NCI-H460 (cell line): ENCODE measurements around the gene KIAA1614. TPM values are rescaled to one million over a fixed set of nuclear protein-coding genes. Genes with fewer than 3 reads are reported as not detected.

Experiments used
- DNase-seq: peaks from one replicate; pipeline ENCODE4 v3.0.0-alpha.2; 2016; ENCODE audit warnings: low read depth; ENCODE audit errors: extremely low read depth
- polyA plus RNA-seq: library from polyadenylated mRNA; depleted of rRNA; stranded (reverse); fragments of >200 nt; gene quantifications from 2 replicates; pipeline ENCODE4 v1.2.3, GENCODE V29; 2014; cell fraction: nucleus; rRNA removed
- total RNA-seq: library from RNA; depleted of rRNA; stranded (reverse); fragments of >200 nt; shearing (Covaris generic); gene quantifications from 2 replicates; pipeline ENCODE4 v1.2.3, GENCODE V29; 2014; rRNA removed

KIAA1614 gene, protein sequence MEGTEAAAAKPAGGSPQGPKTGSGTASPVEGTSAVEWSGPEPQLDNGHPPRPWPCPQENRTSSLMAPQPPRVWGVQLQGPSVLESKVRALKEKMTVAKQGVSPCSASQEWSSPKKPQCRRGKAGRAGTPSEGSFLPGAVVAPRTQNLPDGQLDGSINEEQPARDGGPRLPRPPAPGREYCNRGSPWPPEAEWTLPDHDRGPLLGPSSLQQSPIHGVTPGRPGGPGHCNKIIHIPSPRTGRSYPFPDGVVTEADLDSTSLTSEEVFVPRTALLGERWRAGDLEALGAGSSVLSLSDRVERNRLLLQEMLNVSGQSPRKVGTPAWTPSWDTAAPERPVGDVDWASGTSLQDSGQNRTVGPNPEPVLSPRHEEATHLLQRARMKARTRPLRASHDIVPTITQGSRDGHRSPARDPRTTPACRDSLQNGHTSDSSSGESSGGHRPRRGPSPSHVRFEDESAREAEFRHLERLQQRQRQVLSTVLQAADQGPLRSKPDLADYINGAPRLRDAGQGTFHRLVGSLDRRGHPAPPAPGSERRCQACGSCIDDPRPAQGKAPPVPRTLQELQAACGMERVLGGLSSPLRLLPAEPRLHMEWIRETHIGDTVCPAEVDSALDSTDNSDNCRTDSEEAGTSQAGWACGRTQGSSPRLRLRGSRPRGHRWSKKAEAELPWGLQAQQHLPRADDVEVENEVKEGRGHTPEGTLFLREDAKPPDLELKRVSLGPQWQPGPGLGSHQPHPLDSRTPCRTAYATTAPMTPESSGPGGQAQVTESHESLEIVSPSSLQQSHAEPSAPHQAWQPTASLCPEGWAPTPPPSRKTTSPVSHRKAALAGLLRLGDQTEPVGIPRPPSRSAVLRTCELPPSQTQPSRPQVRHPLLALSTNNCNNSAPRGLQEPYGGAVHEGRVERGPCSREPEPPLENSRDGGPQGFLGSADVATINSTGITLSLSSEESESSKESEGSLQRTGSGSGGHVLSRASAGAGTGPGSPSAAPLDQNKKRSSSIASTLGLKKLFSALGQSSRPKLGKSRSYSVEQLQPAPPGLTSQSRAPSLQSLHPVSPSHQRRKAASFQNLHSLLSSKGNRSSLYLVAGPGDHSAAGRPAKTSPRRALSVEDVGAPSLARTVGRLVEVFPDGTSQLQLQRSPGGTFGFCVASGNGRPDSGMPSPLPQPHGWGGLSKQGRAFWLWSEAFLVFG
- 0.02 and 0.20 TPM in 2 replicates for total RNA-seq
- 0.91 and 1.8 TPM in 2 replicates for polyA plus RNA-seq

DNA sequence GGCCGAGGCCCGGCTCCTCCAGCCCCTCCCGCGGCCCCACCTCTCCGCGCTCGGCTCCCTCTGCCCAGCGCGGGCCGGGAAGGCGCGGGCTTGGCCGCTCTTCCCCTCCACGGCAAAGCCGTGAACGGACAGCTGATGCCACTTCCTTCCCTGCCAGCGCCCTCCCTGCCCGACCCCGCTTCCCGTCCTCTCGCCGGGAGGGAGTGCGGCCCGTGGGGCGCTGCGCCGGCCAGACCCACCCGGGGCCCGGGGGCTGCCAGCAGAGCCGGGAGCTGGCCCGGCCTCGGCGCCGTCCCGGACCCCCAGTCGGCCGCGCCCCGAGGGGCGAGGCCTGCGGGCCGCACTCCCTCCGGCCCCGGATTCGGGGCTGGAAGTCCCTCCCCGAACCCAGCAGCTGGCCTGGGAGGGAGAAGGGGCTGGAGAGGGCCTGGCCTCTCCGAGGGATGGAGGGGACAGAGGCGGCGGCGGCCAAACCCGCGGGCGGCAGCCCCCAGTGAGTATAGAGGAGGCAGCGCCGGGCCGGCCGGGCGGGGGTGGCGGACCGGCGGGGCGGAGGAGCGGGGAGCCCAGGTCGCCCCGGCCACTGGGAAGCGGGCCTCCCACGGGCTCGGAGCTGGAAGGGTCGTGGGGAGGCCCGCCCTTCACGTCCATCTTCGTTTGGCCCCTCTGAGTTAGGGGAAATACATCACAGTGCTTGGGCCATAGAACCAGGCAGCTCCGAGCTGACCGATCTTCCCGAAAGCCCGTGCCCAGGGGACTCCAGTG, at the start of gene KIAA1614:
Gene KIAA1614 (plus strand): TSS at position 97 of the 765 bp plus-strand sequence. CDS start 347 bp downstream, at position 444.
- DNase-seq: no peak

DNA sequence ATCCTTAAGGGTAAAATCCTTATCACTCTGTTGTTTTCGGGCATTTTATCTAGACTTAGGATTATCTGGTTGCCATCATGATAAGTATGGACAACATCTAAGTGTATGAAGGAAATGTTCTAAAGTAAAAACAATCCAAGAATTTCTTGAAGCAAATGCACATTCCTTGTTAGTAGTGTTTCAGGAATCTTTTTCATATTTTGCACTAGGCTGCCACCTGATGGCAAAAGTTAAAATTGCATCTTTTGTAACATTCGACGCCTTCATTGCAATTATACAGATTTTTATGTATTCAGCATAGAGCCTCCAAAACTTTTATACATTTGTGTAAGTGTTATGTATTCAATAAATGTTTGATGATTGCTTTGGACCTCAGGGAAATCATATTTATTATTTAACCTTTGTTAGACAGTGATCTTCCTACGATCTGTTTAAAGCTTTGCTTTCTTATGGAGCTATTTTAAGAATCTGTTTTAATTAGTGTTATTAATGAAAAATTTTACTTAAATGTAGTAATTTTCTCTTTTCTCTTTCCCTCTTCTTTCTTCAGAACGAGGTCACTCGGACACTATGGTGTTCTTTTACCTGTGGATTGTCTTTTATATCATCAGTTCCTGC, 49.4 kb upstream of the KIAA1614 start:
- DNase-seq: peak; percentile 75

DNA sequence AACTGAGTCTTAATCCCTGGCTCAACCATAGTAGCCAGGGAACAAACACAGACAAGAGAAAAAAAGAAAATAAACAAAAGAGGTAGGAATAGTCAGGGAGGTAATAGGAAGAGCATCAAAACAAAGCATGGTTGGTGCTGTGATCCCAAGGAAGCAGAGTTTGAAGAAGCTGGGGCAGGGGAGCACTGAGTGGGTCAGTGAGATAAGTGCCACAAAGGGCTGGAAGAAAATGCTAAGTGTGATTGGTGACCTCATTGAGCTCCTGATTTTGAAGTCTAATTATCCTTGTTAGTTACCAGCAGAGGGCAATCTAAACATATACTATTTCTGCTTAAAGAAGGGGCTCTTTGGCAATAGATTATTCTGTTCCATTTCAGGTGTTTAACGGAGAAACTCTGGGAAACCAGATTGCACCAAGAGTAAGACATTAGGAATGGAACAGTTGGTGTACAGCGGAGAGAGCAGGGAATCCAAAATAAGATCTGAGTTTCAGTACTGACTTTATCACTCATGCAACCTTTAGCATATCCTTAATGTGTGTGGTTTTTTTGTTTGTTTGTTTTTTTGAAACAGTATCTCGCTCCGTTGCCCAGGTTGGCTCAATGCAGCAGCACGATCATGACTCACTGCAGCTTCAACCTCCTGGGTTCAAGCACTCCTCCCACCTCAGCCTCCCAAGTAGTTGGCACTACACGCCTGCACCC, 30.7 kb upstream of the KIAA1614 start:
- DNase-seq: peak; percentile 58

DNA sequence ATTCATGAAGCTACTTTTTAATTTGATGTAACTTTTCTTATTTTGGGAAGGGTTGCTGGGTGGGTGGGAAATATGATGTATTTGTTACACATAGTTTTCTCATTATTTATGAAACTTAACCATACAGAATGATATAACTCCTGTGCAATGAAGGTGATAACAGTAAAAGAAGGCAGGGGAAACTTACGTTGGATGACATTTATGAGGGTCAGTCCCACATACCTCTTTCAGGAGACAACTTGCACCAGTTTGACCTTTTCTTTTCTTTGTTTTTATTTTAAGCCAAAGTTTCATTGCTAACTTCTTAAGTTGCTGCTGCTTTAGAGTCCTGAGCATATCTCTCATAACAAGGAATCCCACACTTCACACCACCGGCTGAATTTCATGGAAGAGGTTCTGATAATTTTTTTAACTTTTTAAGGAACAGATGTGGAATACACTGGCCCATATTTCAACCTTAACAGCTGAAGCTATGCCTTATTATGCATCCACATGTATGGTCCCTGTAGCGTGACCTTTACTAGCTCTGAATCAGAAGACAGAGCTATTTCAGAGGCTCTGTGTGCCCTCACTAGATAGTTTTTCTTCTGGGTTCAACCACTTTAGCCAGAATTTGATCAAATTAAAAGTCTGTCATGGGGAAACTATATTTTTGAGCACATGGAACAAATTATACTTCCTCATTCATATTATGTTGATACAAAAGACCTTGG, 28.0 kb upstream of the KIAA1614 start:
- DNase-seq: no peak

DNA sequence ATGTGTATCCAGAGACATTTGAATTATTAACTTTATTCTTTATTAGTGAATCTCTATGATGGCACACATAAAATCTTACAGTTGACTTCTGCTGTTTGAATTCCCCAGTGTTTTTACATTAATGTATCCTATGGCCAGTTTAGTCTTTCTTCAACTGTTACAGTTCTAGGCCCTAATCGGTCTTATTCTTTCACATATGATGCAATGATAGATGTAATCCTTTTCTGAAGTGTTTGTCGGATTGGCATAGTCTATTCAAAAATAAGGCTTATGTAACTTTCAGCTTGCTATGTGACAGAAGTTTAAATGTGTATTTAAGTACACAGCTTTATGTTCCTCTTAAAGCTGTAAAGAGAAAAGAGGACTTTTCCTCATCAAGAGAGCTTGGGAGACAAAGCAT, 26.4 kb upstream of the KIAA1614 start:
- no peak for DNase-seq

DNA sequence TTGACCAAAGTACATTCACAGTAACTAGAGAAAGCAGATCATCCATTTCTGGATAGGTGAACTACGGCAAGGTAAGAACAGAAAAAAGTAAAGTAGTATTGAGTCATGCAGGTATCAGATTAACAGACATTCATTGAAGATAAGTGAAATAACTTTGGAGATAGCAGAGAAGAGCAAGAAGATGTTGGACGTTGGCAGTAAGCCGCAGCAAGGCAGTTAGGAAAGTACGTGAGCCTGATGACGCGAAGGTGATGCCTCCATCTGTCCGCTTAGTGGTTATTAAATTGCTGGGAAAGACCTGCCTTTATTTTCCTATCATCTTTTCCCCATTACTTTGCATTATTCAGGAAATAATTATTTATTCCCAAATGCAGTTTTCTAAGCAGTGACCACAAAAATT, 24.9 kb upstream of the KIAA1614 start:
- no peak for DNase-seq

DNA sequence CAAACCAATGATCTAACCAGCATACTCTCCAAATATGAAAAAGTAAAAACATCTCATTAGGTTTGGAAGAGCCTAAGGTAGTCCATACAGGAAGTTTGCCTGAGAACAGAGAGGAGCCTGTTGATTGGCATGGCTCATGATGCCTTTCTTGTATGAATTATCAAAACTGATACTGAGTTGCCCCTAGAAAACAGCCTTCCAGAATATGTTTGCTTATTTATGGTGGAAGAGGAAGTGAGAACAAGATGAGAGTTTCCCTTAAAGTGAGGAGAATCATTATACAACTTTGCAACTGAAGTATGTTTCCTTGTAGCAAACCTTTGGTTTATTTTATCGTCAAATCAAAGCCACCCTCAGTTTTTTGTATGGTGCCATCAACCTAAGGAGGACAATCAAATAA, 23.8 kb upstream of the KIAA1614 start:
- no peak for DNase-seq

DNA sequence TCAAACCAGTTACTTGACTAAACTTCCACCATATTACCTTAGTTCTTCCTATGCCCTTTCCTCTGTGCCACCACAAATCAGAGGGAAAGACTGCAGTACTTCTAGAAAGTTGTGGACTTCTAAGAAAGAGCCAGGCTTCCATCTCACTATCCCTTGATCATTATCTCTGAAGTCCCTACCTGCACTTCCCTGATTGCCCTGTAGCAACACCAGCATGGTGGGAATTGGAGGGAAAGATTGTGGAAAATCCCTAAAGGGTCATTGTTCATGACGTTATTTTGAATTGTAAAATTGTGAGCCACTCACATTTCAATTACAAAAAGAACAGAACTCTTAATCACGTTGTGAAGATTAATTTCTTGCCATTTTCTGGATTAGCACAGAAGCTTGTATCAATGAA, 23.4 kb upstream of the KIAA1614 start:
- DNase-seq: no peak

DNA sequence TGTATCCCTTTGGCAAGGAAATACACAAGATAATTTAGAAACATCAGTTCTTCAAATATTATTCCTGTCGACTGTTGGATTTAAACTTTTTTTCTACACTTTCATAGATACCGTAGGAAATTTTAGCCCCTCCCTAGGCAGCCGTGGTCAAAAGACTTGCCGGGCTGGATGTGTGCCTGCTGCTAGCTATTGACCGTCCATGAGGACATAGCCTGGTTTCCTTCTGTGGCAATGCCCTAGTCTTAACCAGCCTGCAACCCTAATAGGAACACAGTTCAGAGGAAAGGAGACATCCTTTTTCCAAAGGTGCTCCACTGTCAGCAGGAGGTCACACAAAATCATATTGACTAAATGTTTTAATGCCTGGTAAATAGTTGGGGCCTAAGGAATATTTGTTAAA, 20.4 kb upstream of the KIAA1614 start:
- no peak for DNase-seq

DNA sequence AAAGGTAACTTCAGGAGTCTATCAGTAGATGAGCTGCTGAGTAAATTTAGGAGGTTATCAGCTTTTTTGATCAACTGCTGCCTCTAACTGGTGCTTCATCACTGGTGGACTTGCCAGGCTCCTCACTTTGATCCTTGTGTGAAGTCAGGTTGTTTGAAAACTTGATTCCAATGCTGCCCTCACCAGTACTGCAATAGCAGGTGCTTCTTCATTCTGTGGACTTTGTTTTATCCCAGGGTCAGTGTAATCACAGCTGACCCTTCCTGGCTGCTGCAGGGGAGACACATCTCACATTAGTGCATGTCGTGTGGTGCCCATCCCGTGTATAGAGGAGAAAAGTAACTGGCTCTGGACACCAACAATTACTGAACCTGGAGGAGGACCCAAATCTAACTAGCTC, 20.0 kb upstream of the KIAA1614 start:
- DNase-seq: no peak

DNA sequence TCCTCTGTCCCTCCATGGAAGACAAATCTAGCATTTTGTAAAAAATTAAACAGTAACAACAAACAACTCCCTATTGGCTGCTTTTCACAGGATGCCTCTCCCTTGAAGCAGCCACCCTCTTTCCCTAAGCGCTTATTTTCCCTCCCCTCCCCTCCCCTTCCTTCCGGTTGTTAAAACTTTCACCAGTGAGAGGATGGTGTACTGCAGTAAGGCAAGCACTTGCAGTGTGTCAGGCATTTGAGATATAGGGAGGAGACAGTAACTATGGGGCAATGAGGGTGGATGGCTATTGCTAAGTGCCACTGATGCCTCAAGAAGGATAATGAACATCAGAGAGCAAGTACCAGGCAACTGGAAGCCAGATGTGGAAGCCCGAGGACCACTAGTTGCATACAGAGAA, 19.1 kb upstream of the KIAA1614 start:
- DNase-seq: no peak

DNA sequence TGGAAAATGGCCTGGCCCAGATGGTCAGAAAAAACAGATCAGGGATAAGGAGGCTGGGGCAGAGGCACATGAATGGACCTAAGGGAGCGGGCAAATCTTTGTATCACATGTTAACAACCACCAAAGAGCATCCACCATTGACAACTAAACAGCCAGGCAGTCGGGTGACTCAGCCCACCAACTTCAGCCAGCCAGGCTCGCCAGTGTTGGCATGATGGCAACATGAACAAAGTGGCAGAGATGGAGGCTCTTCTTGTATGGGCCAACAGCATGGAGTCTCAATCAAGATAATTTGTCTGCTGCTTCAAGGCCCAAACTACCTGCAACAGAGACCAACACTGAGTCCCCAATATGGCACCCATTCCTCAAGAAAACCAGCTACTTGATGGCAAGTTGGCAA, 16.5 kb upstream of the KIAA1614 start:
- no peak for DNase-seq

DNA sequence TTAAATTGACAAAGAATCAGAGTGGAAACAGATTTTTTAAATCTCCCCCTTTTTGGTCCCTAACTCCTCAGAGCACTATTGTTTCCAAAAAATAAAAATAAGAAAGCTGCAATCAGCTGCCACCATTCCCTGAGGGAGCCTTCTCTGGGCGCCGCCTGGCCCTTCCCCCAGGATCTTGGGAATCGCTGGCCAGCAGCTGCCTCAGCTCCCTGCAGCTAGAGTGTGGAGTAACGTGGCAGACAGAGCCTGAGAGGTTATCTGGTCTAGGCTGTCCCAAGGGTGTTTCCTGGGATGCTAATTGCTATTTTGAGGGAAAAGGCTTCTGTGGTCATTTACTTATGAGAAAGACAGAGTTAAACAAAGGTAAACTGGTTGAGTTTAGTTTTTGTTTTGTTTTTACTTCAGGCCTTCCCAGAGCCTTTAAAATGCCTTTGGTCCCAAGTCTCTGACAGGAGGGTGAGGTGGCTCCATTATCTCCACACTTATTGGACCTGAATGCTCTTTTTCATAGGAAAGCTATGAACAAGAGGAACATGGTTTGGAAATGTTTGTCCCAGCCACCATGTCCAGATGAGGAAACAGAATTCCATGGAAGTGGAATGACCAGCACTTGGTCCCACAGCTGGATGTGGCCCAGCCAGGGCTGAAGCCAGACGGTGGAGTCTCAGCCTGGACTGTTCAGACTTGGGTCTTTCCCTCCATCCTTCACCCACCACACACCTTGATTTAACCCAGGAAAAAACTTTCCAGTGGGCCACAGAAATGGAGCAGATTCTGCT, 14.1 kb upstream of the KIAA1614 start:
- no peak for DNase-seq

DNA sequence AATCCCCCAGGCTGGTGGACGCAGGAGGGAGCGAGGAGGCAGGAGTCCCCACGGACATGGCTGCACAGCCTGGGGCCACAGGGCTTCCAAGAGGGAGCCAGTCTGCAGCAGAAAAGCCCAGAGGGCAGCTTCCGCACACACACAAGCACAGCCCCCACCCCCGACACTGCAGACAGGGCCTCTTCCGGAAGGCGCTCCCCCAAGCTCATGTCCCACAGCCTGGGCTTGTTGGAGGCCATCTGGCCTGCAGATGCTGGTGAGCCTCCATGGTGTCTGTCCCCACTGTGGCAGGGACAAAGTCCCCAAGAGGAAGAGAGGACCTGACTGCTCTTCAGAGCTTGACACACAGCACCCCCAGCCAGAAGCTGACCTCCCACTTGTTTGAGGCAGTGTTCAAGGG, 13.4 kb upstream of the KIAA1614 start:
- DNase-seq: no peak

DNA sequence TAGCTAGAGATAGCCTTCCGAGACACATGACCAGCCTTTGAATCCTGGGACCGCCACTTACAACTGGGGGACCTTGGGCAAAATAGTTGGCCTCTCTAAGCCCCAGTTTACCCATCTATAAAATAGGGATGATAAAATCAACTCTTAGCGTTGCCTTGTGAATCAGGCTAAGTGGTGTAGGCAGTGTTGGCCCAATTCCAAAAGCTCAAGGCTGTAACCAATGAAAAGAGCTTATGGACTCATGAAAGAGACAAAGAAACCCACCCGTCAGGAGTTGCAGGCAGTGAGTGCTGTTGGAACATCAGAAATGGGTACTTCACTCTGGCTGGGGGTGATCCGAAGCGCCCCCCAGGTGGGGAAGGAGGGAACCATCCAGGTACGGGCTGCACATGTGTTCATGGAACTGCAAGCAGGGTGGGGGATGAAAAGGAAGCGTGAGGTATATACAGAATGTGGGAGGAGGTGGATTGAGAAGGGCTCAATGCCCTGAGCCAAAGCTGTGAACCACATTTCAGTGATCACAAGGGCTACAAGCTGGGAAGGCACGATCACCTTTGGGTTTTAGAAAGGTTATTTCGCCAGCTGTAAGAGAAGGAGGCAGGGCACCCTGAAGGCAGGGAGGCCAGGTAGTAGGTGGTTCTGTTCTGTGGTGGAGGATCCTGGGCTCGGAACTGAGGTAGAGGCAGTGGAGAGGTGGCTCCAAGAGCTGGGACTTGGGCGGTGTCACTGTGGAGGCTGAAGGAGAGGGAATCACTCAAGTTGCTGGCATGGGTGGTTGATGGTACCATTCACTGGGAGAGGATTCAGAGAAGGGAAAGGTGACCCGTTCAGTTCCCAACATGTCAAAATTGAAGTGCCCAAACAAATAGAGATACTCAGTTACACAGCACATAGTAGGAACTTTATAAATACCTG, 11.4 kb upstream of the KIAA1614 start:
- DNase-seq: no peak

DNA sequence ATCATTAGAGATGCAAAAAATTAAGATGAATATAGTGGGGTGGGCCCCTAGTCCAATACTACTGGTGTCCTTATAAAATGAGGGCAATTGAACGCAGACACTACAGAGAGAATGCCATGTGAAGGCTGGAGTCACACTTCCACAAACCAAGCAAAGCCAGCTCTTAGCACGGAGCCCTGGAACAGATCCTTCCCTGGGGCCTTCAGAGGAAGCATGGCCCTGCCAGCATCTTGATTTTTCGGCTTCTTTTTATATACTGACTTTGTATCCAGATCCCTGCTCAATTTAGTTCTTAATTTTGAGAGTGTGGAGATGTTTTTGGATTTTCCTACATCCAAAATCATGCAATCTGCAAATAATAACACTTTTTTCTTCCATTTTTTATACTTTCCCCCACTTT, 10.2 kb upstream of the KIAA1614 start:
- no peak for DNase-seq

DNA sequence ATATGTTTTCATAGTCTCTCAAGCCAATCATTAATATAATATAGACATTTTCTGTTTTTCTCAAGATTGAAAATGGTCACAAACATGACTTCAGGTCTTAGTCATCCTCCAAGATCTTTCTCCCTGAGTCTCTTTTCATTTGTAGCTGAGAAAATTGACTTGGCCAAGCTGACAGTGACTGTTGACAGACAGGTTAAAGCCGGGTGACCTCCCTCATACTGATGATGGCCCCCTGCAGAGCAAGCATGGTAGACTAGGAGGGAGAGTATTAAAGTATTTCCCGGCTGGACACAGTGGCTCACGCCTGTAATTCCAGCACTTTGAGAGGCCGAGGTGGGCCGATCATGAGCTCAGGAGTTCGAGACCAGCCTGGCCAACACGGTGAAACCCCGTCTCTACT, 6.8 kb upstream of the KIAA1614 start:
- DNase-seq: no peak
